Hypothalamus (tissue), 51 donors: ENCODE measurements around the gene IDH3G.
"Not testable (repeated sequence)": the region's sequence is repeated elsewhere in the genome, so short reads cannot be mapped to it uniquely, and the experiment has no call there.

Experiments
- DNase-seq, 51 donors: peaks; one replicate each; lab custom pipeline; 2025; lab: John Stamatoyannopoulos, UW

IDH3G gene

GRCh38 chrX:153763298-153763932 lies 30.8 kb downstream of the IDH3G start:
- DNase-seq: no peak

GRCh38 chrX:153762626-153763173 lies 31.5 kb downstream of the IDH3G start:
- no peak for DNase-seq

GRCh38 chrX:153761863-153762262 lies 32.3 kb downstream of the IDH3G start:
- no peak for DNase-seq

- DNase-seq: no peak
Observed at GRCh38 chrX:153755136-153755535, 39.0 kb downstream of the IDH3G start.

- DNase-seq: no peak
Observed at GRCh38 chrX:153750127-153750774, 43.9 kb downstream of the IDH3G start.

GRCh38 chrX:153749017-153749416 lies 45.2 kb downstream of the IDH3G start:
- not testable (repeated sequence) for DNase-seq

GRCh38 chrX:153746991-153747390 lies 47.2 kb downstream of the IDH3G start:
- DNase-seq: not testable (repeated sequence)

- DNase-seq: no peak
Observed at GRCh38 chrX:153746359-153746758, 47.8 kb downstream of the IDH3G start.

GRCh38 chrX:153745067-153745433 lies 49.1 kb downstream of the IDH3G start:
- not testable (repeated sequence) for DNase-seq

GRCh38 chrX:153744210-153745066 lies 49.7 kb downstream of the IDH3G start:
- peak in 5 of 51 donors; percentile 12 to 31 (median 25) for DNase-seq

GRCh38 chrX:153743468-153744209 lies 50.5 kb downstream of the IDH3G start:
- not testable (repeated sequence) for DNase-seq

GRCh38 chrX:153742796-153743467 lies 51.2 kb downstream of the IDH3G start:
- DNase-seq: not testable (repeated sequence)

- DNase-seq: not testable (repeated sequence)
Observed at GRCh38 chrX:153742111-153742510, 52.1 kb downstream of the IDH3G start.

- DNase-seq: no peak
Observed at GRCh38 chrX:153741446-153741845, 52.7 kb downstream of the IDH3G start.

GRCh38 chrX:153740631-153741222 lies 53.4 kb downstream of the IDH3G start:
- no peak for DNase-seq

- DNase-seq: no peak
Observed at GRCh38 chrX:153739754-153740486, 54.3 kb downstream of the IDH3G start.

- no peak for DNase-seq
Observed at GRCh38 chrX:153738056-153738605, 56.0 kb downstream of the IDH3G start.

- no peak for DNase-seq
Observed at GRCh38 chrX:153736871-153737441, 57.2 kb downstream of the IDH3G start.
